ENCODE data around the gene SRL.

- TF ChIP-seq CTCF (IDR thresholded peaks at IDR 0.05), result no peak
- no peak for TF ChIP-seq POLR2A (IDR thresholded peaks at IDR 0.05)
These were observed 2.6 kb upstream of the SRL start for GRCh38 chr16:4244254-4245076.
